Stomach (tissue), 9 donors: ENCODE data around the gene MUC5B. TPM values are rescaled to one million over a fixed set of nuclear protein-coding genes. Genes with fewer than 3 reads are reported as not detected.

Experiments
- DNase-seq, 2 donors: peaks; one replicate each; pipeline versions ENCODE4 v3.0.0 to v3.0.0-alpha.2; 2013 to 2019
- H3K27ac ChIP-seq, 5 donors: fragments of 200-600 bp in 4 of 5; sonication (generic) in 4 of 5; one replicate each; pipeline ENCODE4 v1.5.1; 2013 to 2019; ENCODE audit warnings: mild to moderate bottlenecking in 1 of 5, moderate library complexity in 1 of 5
- H3K27me3 ChIP-seq, 3 donors: fragments of 200-600 bp; sonication (generic); one replicate each; pipeline ENCODE4 v1.5.1; 2017 to 2019; ENCODE audit warnings: mixed run types in 1 of 3
- H3K36me3 ChIP-seq, 4 donors: fragments of 200-600 bp; sonication (generic); 1 replicate in 3 of 4; 2 replicates in 1 of 4; pipeline ENCODE4 v1.5.1; 2016 to 2019
- H3K4me1 ChIP-seq, 4 donors: fragments of 200-600 bp; sonication (generic); one replicate each; pipeline ENCODE4 v1.5.1; 2016 to 2019
- H3K4me3 ChIP-seq, 4 donors: fragments of 200-600 bp; sonication (generic) in 3 of 4; one replicate each; pipeline ENCODE4 v1.5.1; 2016 to 2019; ENCODE audit warnings: mild to moderate bottlenecking in 1 of 4
- H3K9me3 ChIP-seq, 4 donors: fragments of 200-600 bp; sonication (generic); one replicate each; pipeline ENCODE4 v1.5.1; 2016 to 2019
- EP300 ChIP-seq: sonication (generic); formaldehyde crosslinking; IDR thresholded peaks from one replicate; pipeline ENCODE4 v1.6.1; 2017; ENCODE audit warnings: antibody characterized with exemption
- POLR2A ChIP-seq, 4 donors: fragments of 450-650 bp; IDR thresholded peaks; one replicate each; pipeline ENCODE4 v1.6.1; 2016; ENCODE audit warnings: antibody characterized with exemption in 4 of 4, control low read depth in 2 of 4, mild to moderate bottlenecking in 1 of 4, moderate library complexity in 1 of 4
- POLR2AphosphoS5 ChIP-seq, 3 donors: sonication (generic); formaldehyde crosslinking; IDR thresholded peaks; one replicate each; pipeline ENCODE4 v1.6.1; 2016; ENCODE audit warnings: antibody characterized with exemption in 3 of 3
- WGBS, 5 donors: extraction: QIAGEN DNeasy Blood & Tissue Kit in 3 of 5; methylation state at CpG; one replicate each; pipeline versions ENCODE4 v1.1.5 to v1.1.7; 2013 to 2018; 5-methylcytosine and 5-hydroxymethylcytosine counted together
- intact Hi-C: fragments of 100-400 bp; cut with DNase I; formaldehyde crosslinking; loops from one replicate; pipeline ENCODE4 v1.15.1; 2023; ENCODE audit warnings: low total_unique reads
- polyA plus RNA-seq, 3 donors: library from polyadenylated mRNA; stranded (reverse); fragments of 200-250 nt; gene quantifications; one replicate each; pipeline ENCODE4 v1.2.3, GENCODE V29; 2013
- total RNA-seq, 5 donors: library from RNA; depleted of rRNA; stranded (reverse); fragments of >200 nt; gene quantifications; one replicate each; pipeline versions ENCODE4 v1.1.0 to v1.2.3, GENCODE V29; 2014 to 2016
- TF ChIP-seq, protein P1 (sequence below), 7 experiments: fragments of 450-650 bp in 4 of 7; fragments of 200-600 bp in 3 of 7; sonication (generic) in 3 of 7; IDR thresholded peaks; one replicate each; pipeline ENCODE4 v1.5.1; 2016 to 2019; ENCODE audit warnings: antibody characterized with exemption in 7 of 7, control low read depth in 2 of 7, mild to moderate bottlenecking in 1 of 7
- donor health status: healthy with polysubstance abuse.
- donor health status: Bipolar disorder and iron deficiency.
- donor health status: healthy.

Gene MUC5B
- total and polyA plus RNA-seq, 8 donors = under 0.01 to 516 (median 6.6) TPM

DNA sequence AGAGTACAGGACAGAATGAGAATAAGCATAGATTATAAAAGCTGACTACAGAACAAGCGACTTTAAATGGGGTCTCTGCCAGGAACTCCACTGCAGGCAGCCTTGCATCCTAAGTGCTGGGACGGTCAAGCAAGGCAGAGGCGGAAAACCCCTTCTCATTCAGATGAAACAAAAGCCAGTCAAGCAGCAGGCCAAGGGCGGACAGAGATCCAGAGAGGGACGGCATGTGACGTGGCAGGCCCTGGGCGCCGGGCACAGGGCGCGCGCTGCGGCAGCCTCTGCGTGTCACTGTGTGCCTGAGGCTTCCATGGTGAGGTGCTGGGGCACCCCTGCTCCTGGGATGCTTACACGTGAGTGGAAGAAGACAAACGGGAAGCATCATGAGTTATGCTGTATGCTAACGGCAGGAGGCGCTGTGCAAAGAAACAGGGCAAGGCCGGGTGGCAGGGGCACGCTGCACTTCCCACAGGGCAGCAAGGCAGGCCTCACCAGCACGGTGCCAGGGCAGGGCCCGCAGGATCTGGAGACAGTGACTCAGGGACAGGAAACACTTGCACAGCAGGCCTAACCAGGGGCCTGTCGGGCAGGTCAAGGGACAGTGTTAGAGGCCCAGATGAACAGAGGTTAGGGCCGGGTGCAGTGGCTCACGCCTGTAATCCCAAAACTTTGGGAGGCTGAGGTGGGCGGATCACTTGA is 80.4 kb downstream of the MUC5B start:
- intact Hi-C loops = no loop called here
- H3K4me3 ChIP-seq = peak overlapping the region in 1 of 4 donors; percentile 18
- H3K27me3 ChIP-seq = no peaks in the 10 kb centered on the region
- peaks cover 0 to 20% (median 10%) of the 10 kb centered on the region in 4 donors for H3K36me3 ChIP-seq
- peak; percentile 26 to 57 for DNase-seq
- peaks cover 85 to 100% (median 95%) of the 10 kb centered on the region in 4 donors for H3K4me1 ChIP-seq
- WGBS, 5 donors = 67 to 75% (median 68%) methylated on average over 25 of the region's 25 CpGs
- H3K27ac ChIP-seq = peak overlapping the region; percentile 49 to 96 (median 77)
- no peaks in the 10 kb centered on the region for H3K9me3 ChIP-seq
- TF ChIP-seq POLR2AphosphoS5 (IDR thresholded peaks at IDR 0.05) (no peak), EP300 (no peak), POLR2A (IDR thresholded peaks at IDR 0.05) (no peak)
- TF ChIP-seq, protein P1, sequence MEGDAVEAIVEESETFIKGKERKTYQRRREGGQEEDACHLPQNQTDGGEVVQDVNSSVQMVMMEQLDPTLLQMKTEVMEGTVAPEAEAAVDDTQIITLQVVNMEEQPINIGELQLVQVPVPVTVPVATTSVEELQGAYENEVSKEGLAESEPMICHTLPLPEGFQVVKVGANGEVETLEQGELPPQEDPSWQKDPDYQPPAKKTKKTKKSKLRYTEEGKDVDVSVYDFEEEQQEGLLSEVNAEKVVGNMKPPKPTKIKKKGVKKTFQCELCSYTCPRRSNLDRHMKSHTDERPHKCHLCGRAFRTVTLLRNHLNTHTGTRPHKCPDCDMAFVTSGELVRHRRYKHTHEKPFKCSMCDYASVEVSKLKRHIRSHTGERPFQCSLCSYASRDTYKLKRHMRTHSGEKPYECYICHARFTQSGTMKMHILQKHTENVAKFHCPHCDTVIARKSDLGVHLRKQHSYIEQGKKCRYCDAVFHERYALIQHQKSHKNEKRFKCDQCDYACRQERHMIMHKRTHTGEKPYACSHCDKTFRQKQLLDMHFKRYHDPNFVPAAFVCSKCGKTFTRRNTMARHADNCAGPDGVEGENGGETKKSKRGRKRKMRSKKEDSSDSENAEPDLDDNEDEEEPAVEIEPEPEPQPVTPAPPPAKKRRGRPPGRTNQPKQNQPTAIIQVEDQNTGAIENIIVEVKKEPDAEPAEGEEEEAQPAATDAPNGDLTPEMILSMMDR (IDR thresholded peaks at IDR 0.05) = peak in 1 of 7 experiments; percentile 21

DNA sequence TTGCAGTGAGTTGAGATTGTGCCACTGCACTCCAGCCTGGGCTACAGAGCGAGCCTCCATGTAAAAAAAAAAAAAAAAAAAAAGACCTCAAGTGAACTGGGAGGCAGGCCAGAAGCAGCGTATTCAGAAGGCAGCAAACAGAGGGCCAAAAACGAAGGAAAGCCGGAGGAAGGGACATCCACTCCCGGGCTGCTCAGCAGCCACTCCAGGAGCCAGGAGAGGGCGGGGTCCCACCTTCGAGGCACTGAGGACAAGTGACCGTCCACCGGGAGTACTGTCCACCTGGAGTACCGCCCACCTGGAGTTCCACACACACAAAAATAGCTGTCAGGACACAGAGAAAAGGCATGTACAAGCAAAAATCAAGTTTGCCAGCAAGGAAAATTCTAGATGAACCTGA is 81.1 kb downstream of the MUC5B start:
- intact Hi-C loops = no loop called here

DNA sequence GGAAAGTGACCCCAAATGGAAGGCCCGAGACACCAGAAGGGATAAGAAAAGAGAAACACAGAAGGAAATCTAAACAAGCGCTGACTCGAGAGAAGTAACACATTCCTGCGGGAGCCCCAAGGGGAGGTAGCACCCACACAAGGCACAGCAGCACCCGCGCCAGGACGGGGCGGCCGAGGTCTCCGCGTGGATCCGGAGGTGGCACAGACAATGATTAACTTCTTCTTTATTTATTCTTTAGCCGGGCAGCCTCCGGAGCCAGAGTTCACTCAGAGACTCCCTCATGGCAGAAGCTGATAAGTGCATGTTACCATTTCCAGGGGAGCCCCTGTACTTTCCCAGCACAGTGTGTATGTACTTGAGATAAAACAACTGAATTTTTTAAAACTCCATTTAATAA is 81.5 kb downstream of the MUC5B start:
- Histone ChIP-seq H3K9me3 (no peaks in the 10 kb centered on the region), H3K36me3 (peaks cover 0 to 19% (median 10%) of the 10 kb centered on the region in 4 donors), H3K4me1 (peaks cover 80 to 96% (median 92%) of the 10 kb centered on the region in 4 donors), H3K27ac (peak overlapping the region; percentile 49 to 96 (median 77)), H3K4me3 (no peak overlapping the region), H3K27me3 (no peaks in the 10 kb centered on the region)
- peak; percentile 73 to 79 for DNase-seq
- intact Hi-C loops = no loop called here
- no peak for TF ChIP-seq EP300
- no peak for TF ChIP-seq POLR2A (IDR thresholded peaks at IDR 0.05)
- peak in 1 of 3 donors; percentile 9 for TF ChIP-seq POLR2AphosphoS5 (IDR thresholded peaks at IDR 0.05)
- TF ChIP-seq, protein P1 (IDR thresholded peaks at IDR 0.05) = no peak
- WGBS, 5 donors = 22 to 65% (median 38%) methylated on average over 14 of the region's 14 CpGs

More for the DNA sequence above, 81.1 kb downstream of the MUC5B start:
- TF ChIP-seq EP300 (no peak), POLR2AphosphoS5 (IDR thresholded peaks at IDR 0.05) (no peak), POLR2A (IDR thresholded peaks at IDR 0.05) (no peak)
- TF ChIP-seq, protein P1 (IDR thresholded peaks at IDR 0.05) = no peak
- Histone ChIP-seq H3K4me1 (peaks cover 84 to 100% (median 95%) of the 10 kb centered on the region in 4 donors), H3K4me3 (no peak overlapping the region), H3K27ac (peak overlapping the region; percentile 49 to 96 (median 77)), H3K36me3 (peaks cover 0 to 19% (median 10%) of the 10 kb centered on the region in 4 donors), H3K27me3 (no peaks in the 10 kb centered on the region), H3K9me3 (no peaks in the 10 kb centered on the region)
- peak; percentile 56 to 80 for DNase-seq
- 19 to 44% (median 28%) methylated on average over 10 of the region's 10 CpGs for WGBS, 5 donors

DNA sequence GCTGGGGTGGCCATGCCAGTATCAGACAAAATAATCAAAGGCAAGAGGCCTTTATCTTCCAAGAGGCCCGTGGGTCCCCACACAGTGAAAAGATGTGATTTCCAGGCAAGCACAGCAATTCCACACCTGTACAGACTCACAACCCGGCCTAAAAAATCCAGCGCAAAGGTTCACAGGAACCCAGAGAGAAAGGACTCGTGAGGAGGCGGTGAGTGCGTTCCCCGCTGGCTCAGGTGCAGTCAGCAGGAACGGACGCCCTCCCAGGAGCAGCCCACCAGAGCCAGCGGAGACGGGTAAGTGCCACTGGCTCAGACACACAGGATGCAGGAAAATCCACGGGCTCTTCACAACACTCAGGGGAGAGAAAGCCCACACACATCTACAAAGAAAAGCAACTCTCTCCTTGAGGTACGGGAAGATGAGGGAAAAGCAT is 82.2 kb downstream of the MUC5B start:
- TF ChIP-seq POLR2A (IDR thresholded peaks at IDR 0.05) (no peak), POLR2AphosphoS5 (IDR thresholded peaks at IDR 0.05) (no peak), EP300 (no peak)
- TF ChIP-seq, protein P1 (IDR thresholded peaks at IDR 0.05) = no peak
- 60 to 81% (median 70%) methylated on average over 13 of the region's 13 CpGs for WGBS, 5 donors
- Histone ChIP-seq H3K4me1 (peaks cover 76 to 92% (median 90%) of the 10 kb centered on the region in 4 donors), H3K27ac (peak overlapping the region; percentile 41 to 96 (median 77)), H3K9me3 (no peaks in the 10 kb centered on the region), H3K36me3 (peaks cover 0 to 19% (median 10%) of the 10 kb centered on the region in 4 donors), H3K27me3 (no peaks in the 10 kb centered on the region), H3K4me3 (no peak overlapping the region)
- intact Hi-C loops = no loop called here
- peak; percentile 14 to 24 for DNase-seq
